T-helper 2 cell (primary cell): ENCODE results near the gene MSH4.
"Not testable (repeated sequence)": the region's sequence is repeated elsewhere in the genome, so short reads cannot be mapped to it uniquely, and the experiment has no call there.

Experiments
- DNase-seq, 5 experiments: peaks; one replicate each; pipeline versions ENCODE4 v3.0.0 to v3.0.0-alpha.2; 2012 to 2022

Gene MSH4

GRCh38 chr1:75797273-75797588, 549 bp downstream of the MSH4 start:
- DNase-seq = no peak

GRCh38 chr1:75797606-75798216, 1.0 kb downstream of the MSH4 start:
- DNase-seq = no peak

GRCh38 chr1:75801480-75801879, 4.8 kb downstream of the MSH4 start:
- not testable (repeated sequence) for DNase-seq

DNA sequence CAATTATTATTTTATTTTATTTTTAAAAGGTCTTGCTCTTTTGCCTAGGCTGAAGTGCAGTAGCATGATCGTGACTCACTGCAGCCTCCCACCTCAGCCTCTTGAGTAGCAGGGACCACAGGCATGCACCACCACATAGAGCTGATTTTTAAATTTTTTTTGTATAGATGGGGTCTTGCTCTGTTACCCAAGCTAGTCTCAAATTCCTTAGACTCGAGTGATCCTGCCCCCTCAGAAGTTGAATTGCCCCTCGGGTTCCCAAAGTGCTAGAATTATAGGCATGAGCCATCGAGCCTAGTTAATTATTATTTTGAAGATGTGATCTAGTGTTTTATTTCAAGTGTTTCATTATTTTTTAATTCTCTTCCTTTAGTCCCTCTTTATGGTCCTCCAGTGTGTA, 12.2 kb downstream of the MSH4 start:
- no peak for DNase-seq

- not testable (repeated sequence) for DNase-seq
These were observed 13.4 kb downstream of the MSH4 start for GRCh38 chr1:75810113-75810512.

DNA sequence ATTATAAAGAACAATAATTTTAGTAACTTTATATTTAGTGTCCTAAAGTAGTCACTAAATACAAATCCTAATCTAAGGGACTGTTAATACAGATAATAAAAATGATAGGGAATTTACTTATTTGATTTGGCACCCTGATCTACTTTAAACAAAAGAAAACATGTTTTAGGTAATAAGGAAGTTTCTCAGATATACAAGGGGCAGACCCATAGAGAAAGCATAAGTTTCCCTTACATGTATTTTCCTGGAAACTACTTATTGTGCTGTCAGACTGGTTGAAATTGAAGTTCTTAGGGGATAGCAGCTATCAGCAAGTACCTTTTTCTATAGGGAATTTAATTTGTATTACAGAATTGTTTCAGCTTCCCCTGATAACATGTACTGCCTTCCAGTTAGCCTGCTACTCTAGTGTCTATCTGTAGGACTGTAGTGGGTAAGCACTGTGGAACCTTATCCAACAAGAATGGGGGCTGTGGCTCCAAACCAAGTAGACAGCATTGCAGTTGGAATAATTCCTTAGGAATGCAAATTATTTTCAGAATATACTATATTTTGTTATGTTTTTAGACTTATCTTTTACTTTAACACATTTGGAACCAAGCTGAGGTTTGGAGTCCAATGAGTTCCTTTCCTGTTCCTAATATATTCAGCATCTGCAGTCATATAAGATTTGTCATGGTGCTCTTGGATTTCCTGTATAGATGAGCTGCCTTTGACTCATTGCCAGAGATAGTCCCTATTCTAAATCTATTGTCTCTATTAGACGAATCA, 14.7 kb downstream of the MSH4 start:
- no peak for DNase-seq

- no peak for DNase-seq
These were observed 15.4 kb downstream of the MSH4 start for GRCh38 chr1:75812065-75812464.

DNA sequence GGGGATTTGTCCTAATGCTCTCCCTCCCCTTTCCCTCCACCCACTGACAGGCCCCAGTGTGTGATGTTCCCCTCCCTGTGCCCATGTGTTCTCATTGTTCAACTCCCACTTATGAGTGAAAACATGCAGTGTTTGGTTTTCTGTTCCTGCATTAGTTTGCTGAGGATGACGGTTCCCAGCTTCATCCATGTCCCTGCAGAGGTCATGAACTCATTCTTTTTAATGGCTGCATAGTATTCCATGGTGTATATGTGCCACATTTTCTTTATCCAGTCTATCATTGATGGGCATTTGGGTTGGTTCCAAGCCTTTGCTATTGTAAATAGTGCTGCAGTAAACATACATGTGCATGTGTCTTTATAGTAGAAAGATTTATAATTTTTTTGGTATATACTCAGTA, 26.9 kb downstream of the MSH4 start:
- not testable (repeated sequence) for DNase-seq

DNA sequence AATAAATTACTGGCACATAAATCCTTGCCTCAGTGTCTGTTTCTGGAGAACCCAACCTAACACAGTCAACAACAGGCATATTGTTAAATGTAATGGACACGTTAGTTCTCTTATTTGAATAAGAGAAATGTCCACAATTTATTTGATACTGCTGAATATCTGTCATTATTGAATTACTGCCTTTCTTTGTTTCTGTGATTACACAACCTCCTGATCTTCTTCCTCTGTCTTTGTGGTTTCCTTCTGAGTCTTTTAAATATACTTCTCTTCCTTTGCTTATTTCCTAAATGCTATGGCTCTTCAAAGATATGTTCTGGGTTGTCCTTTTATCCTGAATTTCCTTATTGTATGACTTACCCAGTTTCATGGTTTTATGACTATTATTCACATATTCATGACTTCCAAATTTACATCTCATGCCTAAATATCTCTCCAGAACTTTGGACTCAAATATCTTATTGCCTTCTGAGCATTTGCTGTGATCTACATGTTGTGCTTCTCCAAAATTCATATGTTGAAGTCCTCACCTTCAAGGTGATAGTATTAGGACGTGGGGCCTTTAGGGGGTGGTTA, 39.9 kb downstream of the MSH4 start:
- DNase-seq = no peak

- DNase-seq = no peak
These were observed 41.4 kb downstream of the MSH4 start for GRCh38 chr1:75838079-75838478.

- DNase-seq = no peak
These were observed 44.7 kb downstream of the MSH4 start for GRCh38 chr1:75841421-75841820.

GRCh38 chr1:75845576-75845975, 48.9 kb downstream of the MSH4 start:
- DNase-seq = no peak

DNA sequence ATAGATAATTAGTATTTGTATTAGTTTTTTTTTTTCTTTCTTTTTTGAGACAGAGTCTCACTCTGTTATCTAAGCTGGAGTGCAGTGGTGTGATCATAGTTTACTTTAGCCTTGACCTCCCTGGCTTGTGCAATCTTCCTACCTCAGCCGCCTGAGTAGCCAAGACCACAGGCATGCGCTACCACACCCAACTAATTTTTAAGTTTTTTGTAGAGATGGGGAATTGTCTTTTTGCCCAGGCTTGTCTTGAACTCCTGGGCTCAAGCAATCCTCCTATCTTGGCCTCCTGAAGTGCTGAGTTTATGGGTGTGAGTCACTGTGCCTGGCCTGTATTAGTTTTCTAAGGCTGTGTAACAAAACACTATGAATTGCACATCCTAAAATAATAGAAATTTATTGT, 58.3 kb downstream of the MSH4 start:
- no peak for DNase-seq

GRCh38 chr1:75855734-75856133, 59.1 kb downstream of the MSH4 start:
- no peak for DNase-seq

DNA sequence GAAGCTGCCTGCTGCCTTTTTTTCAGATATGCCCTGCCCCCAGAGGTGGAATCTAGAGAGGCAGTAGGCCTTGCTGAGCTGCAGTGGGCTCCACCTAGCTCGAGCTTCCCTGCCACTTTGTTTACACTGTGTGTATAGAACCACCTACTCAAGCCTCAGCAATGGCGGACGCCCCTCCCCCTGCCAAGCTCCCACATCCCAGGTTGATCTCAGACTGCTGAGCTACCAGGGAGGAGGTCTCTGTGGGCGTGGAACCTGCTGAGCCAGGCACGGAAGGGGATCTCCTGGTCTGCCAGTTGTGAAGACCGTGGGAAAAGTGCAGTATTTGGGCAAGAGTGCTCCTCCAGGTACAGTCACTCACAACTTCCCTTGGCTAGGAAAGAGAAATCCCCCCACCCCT, 65.1 kb downstream of the MSH4 start:
- no peak for DNase-seq

GRCh38 chr1:75870951-75871350, 74.3 kb downstream of the MSH4 start:
- no peak for DNase-seq

GRCh38 chr1:75879985-75880384, 83.3 kb downstream of the MSH4 start:
- DNase-seq = no peak

DNA sequence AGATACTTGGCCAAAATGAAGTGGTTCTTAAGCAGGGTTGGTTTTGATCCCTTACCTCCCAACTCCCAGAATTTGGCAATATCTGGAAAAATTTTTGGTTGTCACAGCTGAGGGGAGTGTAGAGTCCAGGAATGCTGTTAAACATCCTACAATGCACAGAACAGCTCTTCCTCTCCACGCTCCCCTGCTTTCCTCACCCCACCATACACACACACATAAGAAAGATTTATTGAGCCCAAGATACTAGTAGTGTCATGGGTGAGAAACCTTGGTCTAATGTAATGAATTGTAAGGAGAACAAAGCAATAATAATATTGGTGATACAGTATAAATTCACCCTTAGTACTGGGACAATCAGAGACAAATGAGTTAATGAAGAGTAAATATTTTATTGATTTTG, 87.8 kb downstream of the MSH4 start:
- no peak for DNase-seq

DNA sequence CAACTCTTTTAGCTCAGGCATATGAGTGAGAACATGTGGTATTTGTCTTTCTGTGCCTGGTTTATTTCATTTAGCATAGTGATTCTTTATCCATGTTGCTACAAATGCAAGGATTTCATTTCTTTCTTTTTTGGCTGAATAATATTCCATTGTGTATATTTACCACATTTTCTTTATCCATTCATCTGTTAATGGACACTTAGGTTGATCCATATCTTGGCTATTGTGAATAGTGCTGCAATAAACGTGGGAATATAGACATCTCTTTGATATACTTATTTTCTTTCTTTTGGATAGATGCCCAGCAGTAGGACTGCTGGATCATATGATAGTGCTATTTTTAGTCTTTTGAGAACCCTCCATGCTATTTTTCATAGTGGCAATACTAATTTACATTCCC, 104.7 kb downstream of the MSH4 start:
- no peak for DNase-seq

- peak in 1 of 5 experiments; percentile 2 for DNase-seq
These were observed 112.1 kb downstream of the MSH4 start for GRCh38 chr1:75908717-75909152.

DNA sequence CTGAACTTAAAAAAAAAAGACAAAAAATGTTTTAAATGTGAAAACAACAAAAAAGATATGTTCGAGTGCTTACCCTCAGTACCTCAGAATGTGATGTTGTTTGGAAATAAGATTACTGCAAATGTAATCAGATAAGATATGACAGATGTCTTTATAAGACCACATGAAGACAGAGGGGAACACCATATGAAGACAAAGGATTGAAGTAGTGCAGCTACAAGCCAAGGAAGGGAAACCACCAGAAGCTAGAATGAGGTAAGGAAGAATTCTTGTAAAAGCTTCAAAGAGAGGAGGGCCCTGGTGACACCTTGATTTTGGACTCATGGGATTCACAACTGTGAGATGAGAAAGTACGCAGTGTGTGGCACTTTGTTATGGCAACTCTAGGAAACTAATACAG, 120.2 kb downstream of the MSH4 start:
- no peak for DNase-seq

- DNase-seq = no peak
These were observed 126.0 kb downstream of the MSH4 start for GRCh38 chr1:75922698-75923097.

DNA sequence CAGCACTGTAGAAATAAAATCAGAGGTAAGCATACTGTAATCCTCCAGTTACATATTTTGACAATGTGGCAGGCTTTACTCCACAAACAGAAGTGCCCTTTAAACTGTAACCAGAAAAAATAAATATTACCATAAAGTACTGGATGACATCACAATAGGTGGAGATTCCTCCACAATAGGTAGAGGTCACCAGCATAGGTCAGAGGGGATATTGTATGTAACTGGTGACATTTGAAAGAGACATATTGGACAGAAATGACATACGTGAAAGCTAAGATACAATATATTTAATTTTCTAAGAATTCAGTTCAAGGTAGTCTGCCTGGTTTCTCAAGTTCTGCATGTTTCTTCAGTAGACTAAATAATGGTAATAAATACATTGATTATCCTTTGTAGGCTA, 135.6 kb downstream of the MSH4 start, which contains the start of gene ASB17:
Gene ASB17, minus strand, starts transcription at position 101 of the 400 bp plus-strand sequence. CDS start 113 bp downstream, outside the sequence.
- DNase-seq = no peak

- DNase-seq = no peak
These were observed 140.4 kb downstream of the MSH4 start for GRCh38 chr1:75937034-75937433.
